Measurements from ENCODE around the gene HELLS. TPM values are rescaled to one million over a fixed set of nuclear protein-coding genes. Genes with fewer than 3 reads are reported as not detected.

The HELLS gene
- total RNA-seq, 2 donors from 2014 or later, result 9.8 to 18.4 TPM

GRCh38 chr10:94602729-94603515 lies 57.3 kb downstream of the HELLS start:
- intact Hi-C loops (cut with DNase I), result no loop called here
- DNase-seq (ENCODE audit: low spot score), result no peak
- 24% methylated on average over 8 of the region's 8 CpGs for WGBS

DNA sequence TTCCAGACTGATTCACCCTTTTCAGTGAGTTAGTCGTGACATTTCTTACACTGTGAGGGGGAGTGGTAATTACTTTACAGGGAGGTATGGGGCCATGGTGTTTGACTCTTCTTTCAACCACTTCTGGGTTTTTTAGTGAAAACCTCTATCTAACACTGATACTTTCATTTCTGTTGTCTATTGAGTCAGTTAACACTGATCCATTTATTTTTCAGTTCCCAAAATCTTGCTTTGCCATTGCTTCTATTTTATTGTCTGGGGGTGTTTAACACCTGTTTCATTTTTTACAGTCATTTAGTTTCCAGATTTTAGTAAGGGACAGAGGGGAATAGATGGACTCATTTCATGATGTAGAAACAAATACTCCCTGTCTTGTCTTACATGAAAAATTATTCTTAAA lies 61.5 kb downstream of the HELLS start:
- 71% methylated on average over 1 of the region's 1 CpG for WGBS
- Histone ChIP-seq H3K27ac (no peak overlapping the region), H3K4me1 (replicated peaks) (no peaks in the 10 kb centered on the region), H3K27me3 (replicated peaks; ENCODE audit: insufficient read depth) (no peaks in the 10 kb centered on the region), H3K36me3 (no peaks in the 10 kb centered on the region), H3K4me3 (no peak overlapping the region), H3K9me3 (no peaks in the 10 kb centered on the region)
- intact Hi-C loops (cut with DNase I), result no loop called here
- TF ChIP-seq POLR2AphosphoS5 (IDR thresholded peaks at IDR 0.05), result no peak
- TF ChIP-seq POLR2A (IDR thresholded peaks at IDR 0.05), result no peak
- no peak for TF ChIP-seq CTCF (IDR thresholded peaks at IDR 0.05)
- DNase-seq (ENCODE audit: low spot score), result no peak

More at GRCh38 chr10:94602729-94603515, 57.3 kb downstream of the HELLS start:
- H3K27ac ChIP-seq, result no peak overlapping the region
- H3K4me3 ChIP-seq, result no peak overlapping the region
- H3K9me3 ChIP-seq, result no peaks in the 10 kb centered on the region
- H3K27me3 ChIP-seq (replicated peaks; ENCODE audit: insufficient read depth), result no peaks in the 10 kb centered on the region
- no peaks in the 10 kb centered on the region for H3K36me3 ChIP-seq
- H3K4me1 ChIP-seq (replicated peaks), result no peaks in the 10 kb centered on the region
- TF ChIP-seq POLR2AphosphoS5 (IDR thresholded peaks at IDR 0.05) (no peak), CTCF (IDR thresholded peaks at IDR 0.05) (no peak), POLR2A (IDR thresholded peaks at IDR 0.05) (no peak)

- H3K4me1 ChIP-seq (replicated peaks), result no peaks in the 10 kb centered on the region
- H3K36me3 ChIP-seq, result no peaks in the 10 kb centered on the region
- no peaks in the 10 kb centered on the region for H3K27me3 ChIP-seq (replicated peaks; ENCODE audit: insufficient read depth)
- no peak for DNase-seq (ENCODE audit: low spot score)
- intact Hi-C loops (cut with DNase I), result no loop called here
- TF ChIP-seq POLR2A (IDR thresholded peaks at IDR 0.05) (no peak), POLR2AphosphoS5 (IDR thresholded peaks at IDR 0.05) (no peak), CTCF (IDR thresholded peaks at IDR 0.05) (no peak)
- no peak overlapping the region for H3K27ac ChIP-seq
- WGBS, result 57% methylated on average over 4 of the region's 4 CpGs
- H3K4me3 ChIP-seq, result no peak overlapping the region
- no peaks in the 10 kb centered on the region for H3K9me3 ChIP-seq
These were observed 63.0 kb downstream of the HELLS start for GRCh38 chr10:94608559-94608958.

- Histone ChIP-seq H3K9me3 (no peaks in the 10 kb centered on the region), H3K27me3 (replicated peaks; ENCODE audit: insufficient read depth) (no peaks in the 10 kb centered on the region), H3K36me3 (no peaks in the 10 kb centered on the region), H3K4me3 (no peak overlapping the region), H3K27ac (no peak overlapping the region), H3K4me1 (replicated peaks) (no peaks in the 10 kb centered on the region)
- no peak for DNase-seq (ENCODE audit: low spot score)
- WGBS, result 86% methylated on average over 2 of the region's 2 CpGs
- TF ChIP-seq POLR2A (IDR thresholded peaks at IDR 0.05) (no peak), POLR2AphosphoS5 (IDR thresholded peaks at IDR 0.05) (no peak), CTCF (IDR thresholded peaks at IDR 0.05) (no peak)
- intact Hi-C loops (cut with DNase I), result no loop called here
These were observed 69.0 kb downstream of the HELLS start for GRCh38 chr10:94614558-94614957.

- DNase-seq (ENCODE audit: low spot score), result no peak
- TF ChIP-seq POLR2AphosphoS5 (IDR thresholded peaks at IDR 0.05), result no peak
- no peak for TF ChIP-seq CTCF (IDR thresholded peaks at IDR 0.05)
- no peak for TF ChIP-seq POLR2A (IDR thresholded peaks at IDR 0.05)
- Histone ChIP-seq H3K4me1 (replicated peaks) (no peaks in the 10 kb centered on the region), H3K4me3 (no peak overlapping the region), H3K36me3 (no peaks in the 10 kb centered on the region), H3K9me3 (no peaks in the 10 kb centered on the region), H3K27ac (no peak overlapping the region), H3K27me3 (replicated peaks; ENCODE audit: insufficient read depth) (no peaks in the 10 kb centered on the region)
- intact Hi-C loops (cut with DNase I), result no loop called here
- 29% methylated on average over 5 of the region's 5 CpGs for WGBS
These were observed 71.9 kb downstream of the HELLS start for GRCh38 chr10:94617389-94617944.
